Stimulated activated CD8-positive, alpha-beta memory T cell treated with anti-CD3 and anti-CD28 coated beads, Interleukin-4, amount 100 ng/mL, for 1 hour (primary cell): ENCODE data around the gene EPC2.
"Not testable (repeated sequence)": the region's sequence is repeated elsewhere in the genome, so short reads cannot be mapped to it uniquely, and the experiment has no call there.

Experiments used
- DNase-seq, 2 donors: peaks; one replicate each; pipeline ENCODE4 v3.0.0-alpha.2; 2020; ENCODE audit warnings: low read depth in 2 of 2, low spot score in 1 of 2

The EPC2 gene

GRCh38 chr2:148642112-148642744 is 2.3 kb upstream of the EPC2 start:
- no peak for DNase-seq

GRCh38 chr2:148642891-148643416 is 1.6 kb upstream of the EPC2 start:
- no peak for DNase-seq

GRCh38 chr2:148643421-148643820 is 1.1 kb upstream of the EPC2 start:
- no peak for DNase-seq

GRCh38 chr2:148644883-148645538 is 460 bp downstream of the EPC2 start:
- DNase-seq, result peak; percentile 86 to 92

- peak; percentile 17 to 34 for DNase-seq
Observed at GRCh38 chr2:148645539-148646230, 1.1 kb downstream of the EPC2 start.

GRCh38 chr2:148646231-148646559 is 1.6 kb downstream of the EPC2 start:
- no peak for DNase-seq

- DNase-seq, result not testable (repeated sequence)
Observed at GRCh38 chr2:148647711-148648110, 3.2 kb downstream of the EPC2 start.

GRCh38 chr2:148649936-148650335 is 5.4 kb downstream of the EPC2 start:
- no peak for DNase-seq

- no peak for DNase-seq
Observed at GRCh38 chr2:148650881-148651280, 6.3 kb downstream of the EPC2 start.

- no peak for DNase-seq
Observed at GRCh38 chr2:148651972-148652371, 7.4 kb downstream of the EPC2 start.

GRCh38 chr2:148653437-148653836 is 8.9 kb downstream of the EPC2 start:
- DNase-seq, result no peak

GRCh38 chr2:148654435-148654834 is 9.9 kb downstream of the EPC2 start:
- DNase-seq, result no peak

- no peak for DNase-seq
Observed at GRCh38 chr2:148656516-148656915, 12.0 kb downstream of the EPC2 start.

- no peak for DNase-seq
Observed at GRCh38 chr2:148658807-148659722, 14.5 kb downstream of the EPC2 start.

GRCh38 chr2:148660999-148661398 is 16.4 kb downstream of the EPC2 start:
- no peak for DNase-seq

GRCh38 chr2:148662332-148662731 is 17.8 kb downstream of the EPC2 start:
- DNase-seq, result not testable (repeated sequence)

- no peak for DNase-seq
Observed at GRCh38 chr2:148664229-148664628, 19.7 kb downstream of the EPC2 start.

GRCh38 chr2:148666555-148666954 is 22.0 kb downstream of the EPC2 start:
- no peak for DNase-seq

- no peak for DNase-seq
Observed at GRCh38 chr2:148667113-148667836, 22.7 kb downstream of the EPC2 start.

GRCh38 chr2:148670773-148671172 is 26.2 kb downstream of the EPC2 start:
- no peak for DNase-seq
